Right lobe of liver (tissue), 4 donors: Measurements from ENCODE around the gene CELSR1.

Source experiments
- POLR2A ChIP-seq: fragments of 450-650 bp; IDR thresholded peaks from one replicate; pipeline ENCODE4 v1.6.1; 2017; ENCODE audit warnings: antibody characterized with exemption, mild to moderate bottlenecking
- TF ChIP-seq, protein P1 (sequence below), 4 donors: fragments of 200-600 bp in 3 of 4; fragments of 450-650 bp in 1 of 4; IDR thresholded peaks; one replicate each; pipeline versions ENCODE4 v1.5.1 to v1.8.0; 2016 to 2022; ENCODE audit warnings: antibody characterized with exemption in 4 of 4, mild to moderate bottlenecking in 2 of 4
- donor health status: DM: no; HTN: no; CAD: no.
- donor health status: DM: no; HTN: no; CAD: no.
- donor health status: DM: no; HTN: yes; CAD: no.

DNA sequence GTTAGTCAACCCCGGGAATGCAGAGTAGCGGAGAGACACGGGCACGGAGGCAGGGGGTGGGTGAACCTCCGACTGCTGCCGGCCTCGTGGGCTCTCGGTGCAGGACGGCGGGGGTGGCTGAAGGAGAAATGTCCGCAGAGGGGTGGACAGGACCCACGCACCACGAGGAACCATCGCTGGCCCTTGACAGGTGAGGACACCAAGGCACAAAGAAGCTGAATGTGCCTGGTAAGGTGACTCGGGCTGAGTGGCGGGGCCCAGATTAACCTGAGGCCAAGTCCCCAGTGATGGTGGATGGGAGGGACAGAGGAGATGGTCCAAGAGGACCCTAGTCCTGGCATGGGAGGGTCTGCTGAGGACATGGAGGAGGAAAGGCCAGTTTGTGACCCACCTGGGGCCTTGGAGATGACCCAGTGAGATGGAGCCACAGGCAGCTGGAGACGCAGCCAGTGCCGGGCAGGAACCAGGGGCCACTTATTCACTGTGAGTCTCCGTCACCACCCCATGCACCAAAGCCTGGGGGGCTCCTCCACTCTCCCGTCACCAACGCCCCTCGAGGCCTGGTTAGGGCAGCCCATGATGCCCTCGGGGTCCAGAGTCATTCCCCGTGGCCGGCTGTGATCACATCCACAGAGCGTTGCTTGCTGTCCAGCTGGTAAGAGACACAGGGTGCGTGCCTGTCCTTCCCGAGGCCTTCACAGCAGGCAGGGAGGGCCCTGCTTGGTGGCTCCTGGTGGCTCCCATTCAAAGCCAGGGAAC lies 64.2 kb downstream of the CELSR1 start:
- TF ChIP-seq, protein P1, sequence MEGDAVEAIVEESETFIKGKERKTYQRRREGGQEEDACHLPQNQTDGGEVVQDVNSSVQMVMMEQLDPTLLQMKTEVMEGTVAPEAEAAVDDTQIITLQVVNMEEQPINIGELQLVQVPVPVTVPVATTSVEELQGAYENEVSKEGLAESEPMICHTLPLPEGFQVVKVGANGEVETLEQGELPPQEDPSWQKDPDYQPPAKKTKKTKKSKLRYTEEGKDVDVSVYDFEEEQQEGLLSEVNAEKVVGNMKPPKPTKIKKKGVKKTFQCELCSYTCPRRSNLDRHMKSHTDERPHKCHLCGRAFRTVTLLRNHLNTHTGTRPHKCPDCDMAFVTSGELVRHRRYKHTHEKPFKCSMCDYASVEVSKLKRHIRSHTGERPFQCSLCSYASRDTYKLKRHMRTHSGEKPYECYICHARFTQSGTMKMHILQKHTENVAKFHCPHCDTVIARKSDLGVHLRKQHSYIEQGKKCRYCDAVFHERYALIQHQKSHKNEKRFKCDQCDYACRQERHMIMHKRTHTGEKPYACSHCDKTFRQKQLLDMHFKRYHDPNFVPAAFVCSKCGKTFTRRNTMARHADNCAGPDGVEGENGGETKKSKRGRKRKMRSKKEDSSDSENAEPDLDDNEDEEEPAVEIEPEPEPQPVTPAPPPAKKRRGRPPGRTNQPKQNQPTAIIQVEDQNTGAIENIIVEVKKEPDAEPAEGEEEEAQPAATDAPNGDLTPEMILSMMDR (IDR thresholded peaks at IDR 0.05) = no peak
- no peak for TF ChIP-seq POLR2A
